DOHH2 (cell line): ENCODE results near the gene ANK2.

Source experiments
- H3F3A ChIP-seq: fragments of 200-600 bp; sonication (generic), shearing (Covaris generic); 2 replicates; pipeline ENCODE4 v1.6.0; 2016; ENCODE audit warnings: antibody characterized with exemption, mild to moderate bottlenecking; ENCODE audit not compliant: control insufficient read depth, insufficient read depth
- H3K27ac ChIP-seq: fragments of 200-600 bp; sonication (generic); 2 replicates; pipeline ENCODE4 v1.5.1; 2014; ENCODE audit warnings: low read depth, mild to moderate bottlenecking, low read length, moderate library complexity
- H3K27me3 ChIP-seq: fragments of 200-600 bp; sonication (generic); 2 replicates; pipeline ENCODE4 v1.6.1; 2014; ENCODE audit warnings: mild to moderate bottlenecking, low read length, mixed read lengths; ENCODE audit not compliant: control insufficient read depth
- H3K36me3 ChIP-seq: fragments of 200-600 bp; sonication (generic); 2 replicates; pipeline ENCODE4 v1.6.1; 2014; ENCODE audit warnings: mild to moderate bottlenecking, low read length, moderate library complexity, mixed read lengths; ENCODE audit not compliant: control insufficient read depth
- H3K4me1 ChIP-seq: fragments of 200-600 bp; sonication (generic); 2 replicates; pipeline ENCODE4 v1.6.1; 2014; ENCODE audit warnings: mild to moderate bottlenecking, low read length, mixed read lengths; ENCODE audit not compliant: control insufficient read depth
- H3K4me2 ChIP-seq: fragments of 200-600 bp; sonication (generic); 2 replicates; pipeline ENCODE4 v1.6.0; 2014; ENCODE audit warnings: mild to moderate bottlenecking, low read length, moderate library complexity
- H3K4me3 ChIP-seq: fragments of 200-600 bp; sonication (generic); 2 replicates; pipeline ENCODE4 v1.5.1; 2014; ENCODE audit warnings: mild to moderate bottlenecking, low read length, mixed read lengths
- H3K79me2 ChIP-seq: fragments of 200-600 bp; sonication (generic); 2 replicates; pipeline ENCODE4 v1.6.1; 2014; ENCODE audit warnings: mild to moderate bottlenecking, low read length, mixed read lengths; ENCODE audit not compliant: control insufficient read depth
- H3K9me2 ChIP-seq: fragments of 200-600 bp; sonication (generic); replicated peaks from 2 replicates; pipeline ENCODE4 v1.6.1; 2014; ENCODE audit warnings: mild to moderate bottlenecking, low read length, mixed read lengths; ENCODE audit not compliant: control insufficient read depth
- H3K9me3 ChIP-seq: fragments of 200-600 bp; sonication (generic); 2 replicates; pipeline ENCODE4 v1.6.1; 2014; ENCODE audit warnings: antibody characterized with exemption, low read length, mixed read lengths; ENCODE audit not compliant: control insufficient read depth, insufficient read depth
- H4K20me1 ChIP-seq: fragments of 200-600 bp; sonication (generic); 2 replicates; pipeline ENCODE4 v1.6.0; 2014; ENCODE audit warnings: low read depth, mild to moderate bottlenecking, antibody characterized with exemption, low read length, moderate library complexity; ENCODE audit not compliant: control insufficient read depth, insufficient read depth
- EZH2phosphoT487 ChIP-seq: fragments of 200-600 bp; sonication (generic); IDR thresholded peaks from 2 replicates; pipeline ENCODE4 v1.6.1; 2017; ENCODE audit warnings: borderline replicate concordance, mild to moderate bottlenecking, antibody characterized with exemption, low read length, moderate library complexity, mixed read lengths
- TF ChIP-seq, protein P1 (sequence below): fragments of 200-600 bp; sonication (generic); IDR thresholded peaks from one replicate; pipeline ENCODE4 v1.5.1; 2014; ENCODE audit warnings: antibody characterized with exemption, mild to moderate bottlenecking, low read depth, low read length; ENCODE audit not compliant: poor library complexity, severe bottlenecking

ANK2 gene

DNA sequence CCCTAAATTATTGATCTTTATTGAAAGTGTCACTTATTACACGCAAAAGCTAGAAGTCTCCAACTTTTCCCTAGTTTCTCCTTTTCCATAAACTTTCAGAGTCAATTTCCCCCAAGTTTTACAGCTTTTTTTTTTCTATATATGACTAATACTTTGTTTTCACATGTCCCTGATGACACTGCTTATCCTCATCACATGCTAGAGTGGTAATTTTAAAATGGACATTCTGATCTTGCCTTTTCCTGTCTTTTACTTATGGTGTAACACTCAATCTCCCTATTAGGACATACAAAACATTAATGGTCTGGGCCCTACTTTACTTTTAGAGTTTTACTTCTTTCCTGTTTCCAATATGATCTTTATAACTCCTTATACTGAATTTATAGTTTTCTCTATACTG lies 112.6 kb downstream of the ANK2 start:
- no peaks in the 10 kb centered on the region for H3K36me3 ChIP-seq
- H3K79me2 ChIP-seq: no peaks in the 10 kb centered on the region
- H3K27me3 ChIP-seq: no peaks in the 10 kb centered on the region
- H3K27ac ChIP-seq: no peak overlapping the region
- no peaks in the 10 kb centered on the region for H3F3A ChIP-seq
- no peaks in the 10 kb centered on the region for H3K9me3 ChIP-seq
- no peak overlapping the region for H3K4me3 ChIP-seq
- no peak for TF ChIP-seq EZH2phosphoT487
- TF ChIP-seq, protein P1, sequence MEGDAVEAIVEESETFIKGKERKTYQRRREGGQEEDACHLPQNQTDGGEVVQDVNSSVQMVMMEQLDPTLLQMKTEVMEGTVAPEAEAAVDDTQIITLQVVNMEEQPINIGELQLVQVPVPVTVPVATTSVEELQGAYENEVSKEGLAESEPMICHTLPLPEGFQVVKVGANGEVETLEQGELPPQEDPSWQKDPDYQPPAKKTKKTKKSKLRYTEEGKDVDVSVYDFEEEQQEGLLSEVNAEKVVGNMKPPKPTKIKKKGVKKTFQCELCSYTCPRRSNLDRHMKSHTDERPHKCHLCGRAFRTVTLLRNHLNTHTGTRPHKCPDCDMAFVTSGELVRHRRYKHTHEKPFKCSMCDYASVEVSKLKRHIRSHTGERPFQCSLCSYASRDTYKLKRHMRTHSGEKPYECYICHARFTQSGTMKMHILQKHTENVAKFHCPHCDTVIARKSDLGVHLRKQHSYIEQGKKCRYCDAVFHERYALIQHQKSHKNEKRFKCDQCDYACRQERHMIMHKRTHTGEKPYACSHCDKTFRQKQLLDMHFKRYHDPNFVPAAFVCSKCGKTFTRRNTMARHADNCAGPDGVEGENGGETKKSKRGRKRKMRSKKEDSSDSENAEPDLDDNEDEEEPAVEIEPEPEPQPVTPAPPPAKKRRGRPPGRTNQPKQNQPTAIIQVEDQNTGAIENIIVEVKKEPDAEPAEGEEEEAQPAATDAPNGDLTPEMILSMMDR: no peak
- no peaks in the 10 kb centered on the region for H3K9me2 ChIP-seq
- H3K4me1 ChIP-seq: no peaks in the 10 kb centered on the region
- H4K20me1 ChIP-seq: no peaks in the 10 kb centered on the region
- no peak overlapping the region for H3K4me2 ChIP-seq

DNA sequence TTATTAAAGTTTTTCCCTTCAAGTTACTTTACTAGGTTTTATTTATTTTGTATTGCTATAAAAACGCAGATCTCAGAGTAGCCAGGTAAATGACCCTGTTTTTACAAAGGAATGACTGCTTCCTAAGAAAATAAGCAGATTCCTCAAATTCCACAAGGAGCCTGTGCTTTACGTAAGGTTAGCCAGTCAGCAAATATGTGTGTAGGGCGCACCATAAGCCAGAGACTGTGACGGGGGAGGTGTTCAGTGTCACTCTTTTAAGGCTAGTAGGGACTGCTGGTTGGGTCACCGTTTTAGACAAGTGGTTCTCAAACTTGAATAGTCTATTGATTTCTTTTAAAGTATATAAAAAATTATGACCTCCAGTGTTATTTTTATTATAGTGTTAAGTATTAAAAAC lies 119.9 kb downstream of the ANK2 start:
- no peaks in the 10 kb centered on the region for H3K36me3 ChIP-seq
- H3K27me3 ChIP-seq: 0 out of 2 replicates have a peak, but pooled peaks cover 2% of the 10 kb centered on the region
- H3F3A ChIP-seq: no peaks in the 10 kb centered on the region
- H3K79me2 ChIP-seq: no peaks in the 10 kb centered on the region
- no peak overlapping the region for H3K4me2 ChIP-seq
- H3K4me3 ChIP-seq: no peak overlapping the region
- TF ChIP-seq EZH2phosphoT487: no peak
- TF ChIP-seq, protein P1: no peak
- no peaks in the 10 kb centered on the region for H3K4me1 ChIP-seq
- no peaks in the 10 kb centered on the region for H3K9me3 ChIP-seq
- H3K9me2 ChIP-seq: no peaks in the 10 kb centered on the region
- no peaks in the 10 kb centered on the region for H4K20me1 ChIP-seq
- H3K27ac ChIP-seq: no peak overlapping the region

DNA sequence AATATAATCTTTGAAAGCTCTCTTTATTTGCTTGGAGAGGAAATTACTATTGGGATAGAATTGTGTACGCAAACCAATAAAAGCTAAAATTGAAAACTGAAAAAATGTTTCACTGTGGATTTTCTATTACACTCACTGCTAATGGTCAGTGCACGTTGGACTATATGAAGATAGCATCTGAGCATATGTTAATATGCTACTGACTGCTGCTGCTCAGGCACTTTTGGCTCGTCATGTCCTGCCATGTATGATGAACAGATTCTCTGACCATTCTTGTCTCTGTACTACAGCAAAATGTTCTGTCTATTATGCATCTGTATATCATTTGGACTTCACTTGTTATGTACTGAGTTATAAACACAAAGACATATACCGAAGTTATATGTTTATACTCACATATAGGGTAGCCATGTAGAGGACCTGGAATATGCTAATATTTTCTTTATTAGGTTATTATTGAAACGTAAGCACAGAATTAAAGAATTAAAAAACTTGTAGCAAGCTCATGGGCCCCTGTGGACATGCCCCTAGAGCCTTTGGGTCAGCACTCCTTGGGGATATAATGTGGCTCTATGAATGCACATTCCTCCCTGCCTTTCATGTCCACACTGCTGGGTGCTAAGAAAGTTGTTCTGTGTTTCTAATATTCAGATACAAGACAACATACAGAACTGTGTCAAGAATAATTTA lies 120.8 kb downstream of the ANK2 start:
- Histone ChIP-seq H3K27ac (no peak overlapping the region), H3K27me3 (0 out of 2 replicates have a peak, but pooled peaks cover 2% of the 10 kb centered on the region), H3K36me3 (no peaks in the 10 kb centered on the region), H3K4me3 (no peak overlapping the region), H3K4me1 (no peaks in the 10 kb centered on the region), H3K4me2 (no peak overlapping the region), H3K9me2 (no peaks in the 10 kb centered on the region), H4K20me1 (no peaks in the 10 kb centered on the region), H3F3A (no peaks in the 10 kb centered on the region), H3K79me2 (no peaks in the 10 kb centered on the region), H3K9me3 (no peaks in the 10 kb centered on the region)
- no peak for TF ChIP-seq EZH2phosphoT487

DNA sequence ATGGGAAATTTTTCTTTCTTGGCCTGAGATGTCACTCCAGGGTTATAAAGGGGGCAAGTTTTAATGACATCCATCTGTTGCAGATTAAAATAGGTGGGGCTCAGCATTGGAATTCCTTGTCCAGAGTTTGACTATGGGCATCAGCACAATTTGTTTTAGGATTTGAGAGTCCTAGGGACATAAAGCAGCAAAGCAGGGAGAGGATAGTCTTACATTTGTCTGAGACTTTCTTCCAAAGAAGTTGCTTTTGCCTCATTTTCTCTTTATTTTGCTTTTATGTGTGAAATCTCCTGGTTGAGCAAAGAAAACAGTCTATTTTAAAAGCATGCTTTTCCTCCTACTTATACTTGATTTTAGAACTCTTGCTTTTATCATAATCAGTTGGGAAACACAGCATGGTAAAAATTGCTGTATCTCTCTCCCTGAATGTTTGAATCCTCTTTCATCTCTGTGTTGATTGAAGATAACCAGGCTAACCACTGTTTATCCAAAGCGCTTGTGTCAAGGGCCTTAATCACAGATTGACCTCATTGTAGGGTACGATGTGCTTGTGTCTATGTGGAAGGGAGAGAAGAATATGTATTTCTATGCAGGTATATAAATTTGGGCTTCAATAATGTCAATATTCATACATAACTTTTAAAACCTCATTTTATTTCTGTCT lies 121.5 kb downstream of the ANK2 start:
- no peaks in the 10 kb centered on the region for H3F3A ChIP-seq
- no peaks in the 10 kb centered on the region for H3K79me2 ChIP-seq
- TF ChIP-seq EZH2phosphoT487: no peak
- 0 out of 2 replicates have a peak, but pooled peaks cover 2% of the 10 kb centered on the region for H3K27me3 ChIP-seq
- no peaks in the 10 kb centered on the region for H4K20me1 ChIP-seq
- no peaks in the 10 kb centered on the region for H3K4me1 ChIP-seq
- no peak overlapping the region for H3K4me2 ChIP-seq
- no peak overlapping the region for H3K4me3 ChIP-seq
- H3K27ac ChIP-seq: no peak overlapping the region
- no peaks in the 10 kb centered on the region for H3K9me2 ChIP-seq
- no peaks in the 10 kb centered on the region for H3K36me3 ChIP-seq
- H3K9me3 ChIP-seq: no peaks in the 10 kb centered on the region
